GM13977 (cell line): ENCODE measurements around the gene IL12RB1.

Source experiments
- DNase-seq: peaks from one replicate; pipeline ENCODE4 v3.0.0; 2012; ENCODE audit warnings: low spot score
- CTCF ChIP-seq: IDR thresholded peaks from 2 replicates; pipeline ENCODE4 v1.5.1; 2012; ENCODE audit warnings: mild to moderate bottlenecking, control low read depth; ENCODE audit not compliant: insufficient read depth; ENCODE audit errors: extremely low read depth, missing control alignments
- in situ Hi-C: fragments of 300-500 bp; cut with MboI; formaldehyde crosslinking; loops from one replicate; pipeline ENCODE4 v1.12.0; 2022; ENCODE audit warnings: low sequenced_read_pairs, low pct_unique_long_range_greater_than_20kb, mixed read lengths, inconsistent platforms; ENCODE audit not compliant: unreplicated experiment

The IL12RB1 gene

GRCh38 chr19:18098891-18099622, 12.3 kb upstream of the IL12RB1 start:
- in situ Hi-C loops = no loop called here

GRCh38 chr19:18097993-18098890, 11.5 kb upstream of the IL12RB1 start:
- no peak for DNase-seq
- in situ Hi-C loops = no loop called here
- no peak for TF ChIP-seq CTCF

More at GRCh38 chr19:18098891-18099622, 12.3 kb upstream of the IL12RB1 start:
- peak; percentile 85 for DNase-seq
- TF ChIP-seq CTCF = no peak

GRCh38 chr19:18097217-18097992, 10.7 kb upstream of the IL12RB1 start, which contains the start of gene MAST3:
Gene MAST3 (plus strand): TSS chr19:18097778. CDS start chr19:18097793, 15 bp downstream.
- TF ChIP-seq CTCF = no peak
- in situ Hi-C loops = no loop called here
- peak; percentile 98 for DNase-seq

GRCh38 chr19:18096258-18096657, 9.5 kb upstream of the IL12RB1 start:
- in situ Hi-C loops = no loop called here
- no peak for DNase-seq
- TF ChIP-seq CTCF = no peak

GRCh38 chr19:18093439-18094161, 6.9 kb upstream of the IL12RB1 start:
- TF ChIP-seq CTCF = no peak
- in situ Hi-C loops = no loop called here
- no peak for DNase-seq
